SKM-1 (cell line): ENCODE results near the gene ILRUN.
"Not testable (repeated sequence)": the region's sequence is repeated elsewhere in the genome, so short reads cannot be mapped to it uniquely, and the experiment has no call there.

Experiments
- DNase-seq: peaks from one replicate; lab custom pipeline; 2025; ENCODE audit not compliant: unreplicated experiment; lab: John Stamatoyannopoulos, UW

ILRUN gene

GRCh38 chr6:34697904-34698559 is 1.5 kb upstream of the ILRUN start:
- DNase-seq, result no peak

DNA sequence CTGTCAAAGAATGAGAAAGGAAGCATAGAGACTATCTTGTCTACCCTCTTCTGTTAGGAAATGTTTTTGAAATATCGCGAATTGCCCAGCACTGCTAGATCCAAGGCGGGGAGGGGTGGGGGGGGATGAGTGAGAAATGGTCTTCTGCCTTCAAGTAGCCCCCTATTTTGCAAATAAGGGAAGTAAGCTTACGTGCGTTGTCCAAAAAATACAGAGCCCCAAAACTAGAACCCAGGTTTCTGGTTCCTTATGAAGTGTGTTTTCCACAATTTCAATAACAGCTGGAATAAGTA is 923 bp upstream of the ILRUN start:
- DNase-seq, result no peak

- DNase-seq, result no peak
These were observed 303 bp downstream of the ILRUN start for GRCh38 chr6:34696189-34696738.

GRCh38 chr6:34695729-34696188 is 808 bp downstream of the ILRUN start:
- DNase-seq, result no peak

- no peak for DNase-seq
These were observed 4.3 kb downstream of the ILRUN start for GRCh38 chr6:34692280-34692679.

DNA sequence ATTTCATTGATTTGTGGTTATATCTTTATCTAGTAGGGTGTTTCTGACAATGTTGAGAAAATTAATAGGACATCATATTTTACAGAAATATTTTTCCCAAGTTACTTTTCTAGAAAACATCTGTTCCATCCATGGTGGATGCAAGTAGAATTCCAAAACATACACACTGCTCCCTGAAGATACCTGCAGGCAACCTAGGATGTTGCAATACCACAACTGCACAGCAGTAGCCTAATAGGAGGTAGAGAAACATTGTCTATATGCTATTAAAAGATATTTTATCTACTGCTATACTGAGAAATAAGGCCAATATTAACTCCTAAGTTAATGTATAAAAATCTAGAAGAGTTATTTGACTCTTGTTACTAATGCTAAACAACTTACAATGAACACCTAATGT is 6.8 kb downstream of the ILRUN start:
- no peak for DNase-seq

DNA sequence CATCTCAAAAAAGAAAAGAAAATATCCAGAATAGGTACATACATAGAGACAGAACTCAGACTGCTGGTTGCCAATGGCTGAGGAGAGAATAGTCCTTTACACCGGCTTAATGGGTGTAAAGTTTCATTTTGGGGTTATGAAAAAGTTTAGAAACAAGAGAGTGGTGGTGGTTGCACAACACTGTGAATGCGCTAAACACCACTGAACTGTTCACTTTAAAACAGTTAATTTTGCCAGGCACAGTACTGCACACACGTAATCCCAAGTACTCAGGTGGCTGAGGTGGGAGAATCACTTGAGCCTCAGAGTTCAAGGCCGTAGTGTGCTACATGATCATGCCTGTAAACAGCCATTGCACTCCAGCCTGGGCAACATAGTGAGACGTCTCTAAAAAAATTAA is 7.6 kb downstream of the ILRUN start:
- no peak for DNase-seq

DNA sequence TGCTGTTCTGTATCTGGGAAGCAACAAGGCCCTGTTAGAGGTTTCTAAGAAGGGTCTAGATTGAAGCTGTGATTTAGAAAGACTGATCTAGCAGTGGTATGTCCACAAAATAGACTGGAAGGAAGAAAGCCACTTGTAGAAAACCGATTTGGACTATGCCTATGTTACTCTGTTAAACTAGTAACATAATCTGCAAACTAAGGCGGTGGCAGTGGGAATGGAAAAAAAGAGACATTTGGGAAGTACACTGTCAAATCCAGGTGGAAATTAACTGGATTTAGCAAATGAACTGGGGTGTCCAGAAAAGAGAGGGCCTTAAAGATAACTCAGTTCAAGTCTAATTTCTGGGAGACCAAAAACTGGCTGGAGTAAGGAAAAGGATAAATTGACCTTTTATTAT is 11.6 kb downstream of the ILRUN start:
- no peak for DNase-seq

DNA sequence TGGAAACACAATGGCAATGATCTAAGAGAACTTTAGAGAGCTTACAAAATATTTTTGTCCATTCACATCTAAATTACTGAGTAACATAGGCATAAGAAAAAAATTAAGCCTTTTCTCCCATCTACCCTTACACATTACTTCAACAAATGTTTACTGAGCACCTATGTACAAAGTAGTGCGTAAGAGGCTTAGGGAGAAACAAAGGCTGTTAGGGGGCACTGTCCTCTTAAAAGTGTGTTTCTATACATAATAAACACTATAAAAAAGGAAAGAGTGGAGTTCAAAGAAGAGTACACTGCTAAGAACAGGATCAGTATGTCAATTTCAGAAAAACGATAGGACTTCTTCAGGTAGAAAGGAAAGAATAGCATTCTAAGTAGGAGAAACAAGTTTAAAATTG is 12.2 kb downstream of the ILRUN start:
- no peak for DNase-seq

DNA sequence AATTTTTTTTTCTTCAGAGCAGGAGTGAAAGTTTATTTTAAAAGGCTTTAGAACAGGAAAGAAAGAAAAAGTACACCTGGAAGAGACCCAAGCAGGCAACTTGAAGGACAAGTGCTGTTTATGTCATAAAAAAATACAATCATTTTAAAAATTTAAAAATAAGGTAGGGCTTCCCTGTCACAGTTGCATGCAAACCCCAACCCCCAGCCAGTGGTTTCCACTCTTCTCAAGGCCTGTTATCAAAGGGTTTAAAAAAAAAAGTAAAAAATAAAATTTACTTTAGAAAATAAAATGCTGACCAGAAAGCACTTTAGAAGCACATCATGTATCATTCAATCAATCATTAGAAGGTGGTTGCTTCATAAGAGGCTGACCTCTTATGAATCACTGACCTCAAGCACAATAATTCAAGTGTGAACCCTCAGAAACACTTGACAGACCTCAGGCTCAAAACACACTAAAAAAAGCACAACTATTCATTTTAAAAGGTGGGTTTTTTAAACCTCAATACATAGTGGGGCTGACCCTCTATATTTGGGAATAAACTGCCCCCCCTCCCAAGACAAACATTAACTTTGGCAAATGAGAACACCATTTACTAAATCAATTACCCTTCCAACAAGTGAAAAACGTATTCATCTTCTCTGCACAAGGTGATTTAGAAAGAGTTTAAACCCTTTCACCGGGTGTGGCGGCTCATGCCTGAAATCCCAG is 15.6 kb downstream of the ILRUN start:
- no peak for DNase-seq

DNA sequence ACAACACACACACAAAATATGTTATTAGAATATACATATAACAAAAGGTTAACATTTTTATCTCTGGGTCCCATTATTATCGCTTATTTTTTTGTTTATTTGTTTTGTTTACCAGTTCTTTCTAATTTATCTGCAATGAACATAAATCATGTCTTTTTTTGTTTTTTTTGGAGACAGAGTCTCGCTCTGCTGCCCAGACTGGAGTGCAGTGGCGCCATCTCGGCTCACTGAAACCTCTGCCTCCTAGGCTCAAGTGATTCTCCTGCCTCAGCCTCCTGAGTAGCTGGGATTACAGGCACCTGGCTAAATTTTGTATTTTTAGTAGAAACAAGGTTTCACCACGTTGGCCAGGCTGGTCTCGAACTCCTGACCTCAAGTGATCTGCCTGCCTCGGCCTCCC is 16.3 kb downstream of the ILRUN start:
- DNase-seq, result not testable (repeated sequence)

- DNase-seq, result no peak
These were observed 16.9 kb downstream of the ILRUN start for GRCh38 chr6:34679552-34680253.

GRCh38 chr6:34676140-34676539 is 20.4 kb downstream of the ILRUN start:
- no peak for DNase-seq

DNA sequence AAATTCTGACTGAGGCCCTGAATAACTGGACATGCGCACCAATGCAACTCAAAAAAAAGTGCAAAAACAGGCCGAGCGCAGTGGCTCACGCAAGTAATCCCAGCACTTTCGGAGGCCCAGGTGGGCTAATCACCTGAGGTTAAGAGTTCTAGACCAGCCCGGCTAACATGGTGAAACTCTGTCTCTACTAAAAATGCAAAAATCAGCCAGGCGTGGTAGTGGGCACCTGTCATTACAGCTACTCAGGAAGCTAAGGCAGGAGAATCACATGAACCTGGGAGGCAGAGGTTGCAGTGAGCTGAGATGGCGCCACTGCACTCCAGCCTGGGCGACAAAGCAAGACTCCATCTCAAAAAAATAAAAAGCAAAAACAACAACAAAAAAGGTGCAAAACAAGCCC is 21.6 kb downstream of the ILRUN start:
- DNase-seq, result not testable (repeated sequence)

GRCh38 chr6:34674268-34674639 is 22.3 kb downstream of the ILRUN start:
- no peak for DNase-seq

GRCh38 chr6:34673064-34673463 is 23.5 kb downstream of the ILRUN start:
- DNase-seq, result no peak

- DNase-seq, result no peak
These were observed 23.9 kb downstream of the ILRUN start for GRCh38 chr6:34672657-34673043.

- no peak for DNase-seq
These were observed 24.5 kb downstream of the ILRUN start for GRCh38 chr6:34671801-34672656.

DNA sequence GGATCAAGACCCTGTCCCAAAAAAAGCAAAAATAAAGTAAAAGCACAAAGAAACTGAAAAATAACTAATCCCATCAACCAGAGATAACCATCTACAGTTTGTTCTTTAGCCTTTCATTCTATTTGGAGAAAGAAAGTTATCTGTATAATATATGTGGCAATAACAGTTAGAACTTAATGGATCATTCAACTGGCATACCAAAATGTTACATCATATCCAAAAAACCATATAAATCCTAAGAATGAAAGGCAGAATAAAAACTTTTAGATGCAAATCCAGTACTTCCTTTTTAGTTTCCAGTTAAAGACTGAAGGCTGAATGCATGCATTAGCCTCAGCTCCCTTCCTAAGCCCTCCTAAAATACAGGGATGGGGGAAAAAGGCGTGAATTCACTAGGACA is 25.2 kb downstream of the ILRUN start:
- no peak for DNase-seq

GRCh38 chr6:34668799-34669198 is 27.8 kb downstream of the ILRUN start:
- DNase-seq, result not testable (repeated sequence)
